AG09319 (cell line): ENCODE results near the gene ARHGDIG.
"Not testable (repeated sequence)": the region's sequence is repeated elsewhere in the genome, so short reads cannot be mapped to it uniquely, and the experiment has no call there.

ENCODE experiments used
- DNase-seq: peaks from one replicate; pipeline ENCODE4 v3.0.0-alpha.2; 2010; ENCODE audit warnings: low read depth; ENCODE audit errors: extremely low read depth
- TF ChIP-seq, protein P1 (sequence below): IDR thresholded peaks from 2 replicates; pipeline ENCODE4 v1.5.1; 2011; ENCODE audit warnings: low read depth, mild to moderate bottlenecking, inconsistent platforms, low read length, moderate library complexity

The ARHGDIG gene

DNA sequence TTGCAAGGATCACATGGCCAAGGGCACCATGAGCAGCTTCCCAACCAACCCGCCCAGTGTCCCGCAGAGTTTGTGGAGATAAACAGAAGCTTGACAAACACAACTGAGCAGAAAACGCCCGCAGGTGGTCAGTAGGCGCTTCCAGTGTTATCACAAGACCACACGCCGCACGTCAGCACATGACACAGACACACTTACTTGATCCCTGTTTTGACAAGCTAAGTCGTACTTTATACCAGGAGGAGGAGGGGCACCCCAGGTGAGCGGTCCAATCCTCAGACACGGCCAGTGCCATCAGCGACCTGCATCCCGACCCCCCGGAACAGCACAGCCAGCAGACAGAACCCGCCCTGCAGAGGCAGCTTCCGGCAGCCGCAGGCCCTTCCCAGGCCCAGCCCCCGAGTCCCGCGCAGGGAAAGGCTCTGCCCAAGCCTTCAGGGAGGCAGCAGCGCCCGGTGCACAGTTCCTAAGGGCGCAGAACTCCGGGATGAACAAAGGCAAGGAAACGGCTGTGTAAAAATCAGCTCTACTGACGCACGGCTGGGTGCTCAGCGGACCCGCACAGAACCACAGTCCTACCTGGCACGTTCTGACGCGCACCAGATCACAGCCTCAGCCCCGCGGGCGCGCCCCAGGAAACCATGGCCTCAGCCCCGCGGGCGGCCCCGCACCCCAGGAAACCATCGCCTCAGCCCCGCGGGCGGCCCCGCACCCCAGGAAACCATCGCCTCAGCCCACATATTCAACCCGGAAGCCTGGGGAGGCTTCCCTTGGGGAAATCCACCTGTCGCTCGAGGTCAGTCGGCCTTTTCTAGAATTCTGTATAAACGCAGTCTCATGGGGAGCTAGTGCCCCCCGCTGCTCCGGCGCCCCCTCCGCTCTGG lies 44.3 kb downstream of the ARHGDIG start:
- DNase-seq: no peak
- TF ChIP-seq, protein P1, sequence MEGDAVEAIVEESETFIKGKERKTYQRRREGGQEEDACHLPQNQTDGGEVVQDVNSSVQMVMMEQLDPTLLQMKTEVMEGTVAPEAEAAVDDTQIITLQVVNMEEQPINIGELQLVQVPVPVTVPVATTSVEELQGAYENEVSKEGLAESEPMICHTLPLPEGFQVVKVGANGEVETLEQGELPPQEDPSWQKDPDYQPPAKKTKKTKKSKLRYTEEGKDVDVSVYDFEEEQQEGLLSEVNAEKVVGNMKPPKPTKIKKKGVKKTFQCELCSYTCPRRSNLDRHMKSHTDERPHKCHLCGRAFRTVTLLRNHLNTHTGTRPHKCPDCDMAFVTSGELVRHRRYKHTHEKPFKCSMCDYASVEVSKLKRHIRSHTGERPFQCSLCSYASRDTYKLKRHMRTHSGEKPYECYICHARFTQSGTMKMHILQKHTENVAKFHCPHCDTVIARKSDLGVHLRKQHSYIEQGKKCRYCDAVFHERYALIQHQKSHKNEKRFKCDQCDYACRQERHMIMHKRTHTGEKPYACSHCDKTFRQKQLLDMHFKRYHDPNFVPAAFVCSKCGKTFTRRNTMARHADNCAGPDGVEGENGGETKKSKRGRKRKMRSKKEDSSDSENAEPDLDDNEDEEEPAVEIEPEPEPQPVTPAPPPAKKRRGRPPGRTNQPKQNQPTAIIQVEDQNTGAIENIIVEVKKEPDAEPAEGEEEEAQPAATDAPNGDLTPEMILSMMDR: no peak

DNA sequence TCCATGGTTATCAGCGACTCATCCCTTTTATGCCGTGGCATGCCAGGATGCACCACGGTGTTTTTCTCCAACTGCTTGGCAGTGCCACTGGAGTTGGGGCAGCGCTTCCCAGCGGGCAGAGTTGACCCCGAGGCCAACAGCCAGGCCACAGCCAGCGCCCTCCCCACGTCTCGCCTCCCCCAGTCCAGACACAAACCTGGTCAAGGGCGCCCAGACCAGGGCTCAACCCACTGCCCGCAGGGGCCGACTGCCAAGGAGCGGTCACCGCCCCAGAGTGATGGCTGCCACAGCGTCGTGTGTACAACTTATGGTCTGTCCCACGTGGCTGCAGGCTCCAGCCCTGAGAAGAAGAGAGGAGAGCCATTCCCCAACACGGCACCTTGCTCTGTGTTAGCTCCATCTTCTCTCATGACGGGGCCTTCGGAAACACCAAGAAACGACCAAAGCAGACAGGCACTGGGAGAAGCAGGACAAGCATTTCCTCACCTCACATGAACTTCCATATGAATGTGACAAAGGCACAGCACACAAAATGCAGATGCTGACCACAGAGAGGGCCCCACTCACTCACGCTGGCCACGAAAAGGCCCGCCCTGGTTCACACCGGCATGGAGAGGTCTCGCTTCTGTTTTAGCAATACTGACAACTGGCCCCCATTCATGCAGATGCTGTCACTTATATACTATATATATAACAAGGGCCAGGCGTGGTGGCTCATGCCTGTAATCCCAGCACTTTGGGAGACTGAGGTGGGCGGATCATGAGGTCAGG lies 45.2 kb downstream of the ARHGDIG start:
- DNase-seq: no peak
- TF ChIP-seq, protein P1: no peak

DNA sequence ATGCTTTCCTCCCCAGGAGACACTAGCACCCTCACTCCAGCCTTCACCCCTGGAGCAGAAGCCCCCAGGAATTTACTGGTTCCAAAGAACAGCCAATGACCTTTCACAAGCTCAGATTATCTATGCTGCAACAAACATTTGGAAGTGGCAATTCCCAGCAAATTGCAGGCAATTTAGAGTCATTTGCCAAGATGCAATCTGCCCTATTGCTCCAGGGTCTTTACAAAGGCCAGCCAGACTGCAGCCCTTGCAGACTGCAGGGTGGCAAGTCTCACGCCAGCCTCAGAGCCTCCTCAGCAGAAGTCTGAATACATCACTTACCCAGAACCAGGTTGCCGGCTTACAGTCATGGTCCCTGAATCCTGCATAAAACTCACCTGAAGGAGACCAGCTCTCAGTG lies 50.4 kb downstream of the ARHGDIG start:
- no peak for DNase-seq
- TF ChIP-seq, protein P1: no peak

DNA sequence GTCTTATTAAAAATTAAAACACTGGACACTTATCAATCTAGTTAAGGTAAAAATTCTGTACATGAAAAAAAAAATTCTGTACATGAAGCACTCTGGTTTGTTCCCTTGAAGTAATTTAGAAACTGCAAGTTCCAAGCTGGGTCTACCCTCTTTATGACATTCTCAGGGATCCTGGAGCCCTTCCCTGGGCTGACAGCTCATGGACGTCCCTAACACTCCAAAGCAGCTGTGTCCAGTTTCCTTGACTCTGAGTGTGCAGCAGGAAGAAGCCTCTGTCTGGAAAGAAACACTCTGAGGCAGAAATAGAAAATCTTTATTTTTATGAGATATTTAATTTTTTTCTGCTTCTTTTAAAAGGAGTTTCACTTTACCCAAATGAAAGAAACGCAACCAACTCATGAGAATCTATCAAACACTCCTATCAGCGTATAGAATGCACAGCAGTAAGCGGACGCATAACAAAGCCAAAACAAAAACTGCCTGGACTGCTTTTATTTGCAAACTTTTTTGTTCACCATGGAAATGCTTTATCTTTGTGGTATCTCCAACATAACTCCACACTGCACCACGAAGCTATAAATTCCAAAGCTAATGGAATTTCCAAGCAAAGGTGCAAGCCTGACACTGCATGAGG lies 50.9 kb downstream of the ARHGDIG start:
- not testable (repeated sequence) for DNase-seq
